ENCODE data around the gene SLC38A6. TPM values are rescaled to one million over a fixed set of nuclear protein-coding genes. Genes with fewer than 3 reads are reported as not detected.

Gene SLC38A6
- total RNA-seq, 4 donors from 2014 or later = 10.4 to 34.2 (median 21.7) TPM

GRCh38 chr14:61033054-61033453, 52.0 kb downstream of the SLC38A6 start:
- Histone ChIP-seq H3K27me3 (no peaks in the 10 kb centered on the region), H3K36me3 (no peaks in the 10 kb centered on the region), H3K4me1 (peaks cover 0 to 11% (median 2%) of the 10 kb centered on the region in 4 donors), H3K9me3 (no peaks in the 10 kb centered on the region), H3K27ac (no peak overlapping the region), H3K4me3 (no peak overlapping the region)
- DNase-seq (ENCODE audit: low spot score in 2 of 2) = no peak
- TF ChIP-seq CTCF (IDR thresholded peaks at IDR 0.05) (no peak), EP300 (IDR thresholded peaks at IDR 0.05) (no peak), POLR2A (IDR thresholded peaks at IDR 0.05) (no peak)
- 75 to 79% methylated on average over 3 of the region's 3 CpGs for WGBS, 2 donors

- Histone ChIP-seq H3K27ac (no peak overlapping the region), H3K4me3 (no peak overlapping the region), H3K9me3 (no peaks in the 10 kb centered on the region), H3K4me1 (peaks cover 0 to 11% (median 2%) of the 10 kb centered on the region in 4 donors), H3K36me3 (no peaks in the 10 kb centered on the region), H3K27me3 (no peaks in the 10 kb centered on the region)
- DNase-seq (ENCODE audit: low spot score in 2 of 2) = no peak
- TF ChIP-seq CTCF (IDR thresholded peaks at IDR 0.05) (no peak), POLR2A (IDR thresholded peaks at IDR 0.05) (no peak), EP300 (IDR thresholded peaks at IDR 0.05) (no peak)
Observed at GRCh38 chr14:61033855-61034254, 52.8 kb downstream of the SLC38A6 start.

- no peak for DNase-seq (ENCODE audit: low spot score in 2 of 2)
- Histone ChIP-seq H3K9me3 (no peaks in the 10 kb centered on the region), H3K4me1 (peaks cover 0 to 11% (median 2%) of the 10 kb centered on the region in 4 donors), H3K27ac (no peak overlapping the region), H3K36me3 (no peaks in the 10 kb centered on the region), H3K27me3 (no peaks in the 10 kb centered on the region), H3K4me3 (no peak overlapping the region)
- TF ChIP-seq EP300 (IDR thresholded peaks at IDR 0.05) (no peak), POLR2A (IDR thresholded peaks at IDR 0.05) (no peak), CTCF (IDR thresholded peaks at IDR 0.05) (no peak)
- 63 to 65% methylated on average over 4 of the region's 4 CpGs for WGBS, 2 donors
Observed at GRCh38 chr14:61034416-61035120, 53.5 kb downstream of the SLC38A6 start.

GRCh38 chr14:61037215-61037614, 56.2 kb downstream of the SLC38A6 start:
- no peak overlapping the region for H3K27ac ChIP-seq
- no peak for TF ChIP-seq POLR2A (IDR thresholded peaks at IDR 0.05)
- TF ChIP-seq EP300 (IDR thresholded peaks at IDR 0.05) = no peak
- no peak for TF ChIP-seq CTCF (IDR thresholded peaks at IDR 0.05)
- no peak for DNase-seq (ENCODE audit: low spot score in 2 of 2)
- WGBS, 2 donors = 84 to 85% methylated on average over 3 of the region's 3 CpGs
- H3K9me3 ChIP-seq = no peaks in the 10 kb centered on the region
- peaks cover 0 to 11% (median 2%) of the 10 kb centered on the region in 4 donors for H3K4me1 ChIP-seq
- H3K4me3 ChIP-seq = no peak overlapping the region
- H3K36me3 ChIP-seq = no peaks in the 10 kb centered on the region
- no peaks in the 10 kb centered on the region for H3K27me3 ChIP-seq

GRCh38 chr14:61041704-61042103, 60.7 kb downstream of the SLC38A6 start:
- H3K27ac ChIP-seq = no peak overlapping the region
- 85 to 89% methylated on average over 3 of the region's 3 CpGs for WGBS, 2 donors
- H3K27me3 ChIP-seq = no peaks in the 10 kb centered on the region
- no peak for TF ChIP-seq CTCF (IDR thresholded peaks at IDR 0.05)
- no peaks in the 10 kb centered on the region for H3K4me1 ChIP-seq
- no peaks in the 10 kb centered on the region for H3K36me3 ChIP-seq
- no peaks in the 10 kb centered on the region for H3K9me3 ChIP-seq
- no peak for DNase-seq (ENCODE audit: low spot score in 2 of 2)
- H3K4me3 ChIP-seq = no peak overlapping the region

All from tibial nerve (tissue), 4 donors.